Keratinocyte (primary cell): ENCODE measurements around the gene C1orf167. TPM values are rescaled to one million over a fixed set of nuclear protein-coding genes. Genes with fewer than 3 reads are reported as not detected.

ENCODE experiments used
- DNase-seq: peaks from one replicate; pipeline ENCODE4 v3.0.0-alpha.2; 2011; ENCODE audit warnings: low read depth, missing footprints, low spot score
- FAIRE-seq: peaks from 2 replicates; lab custom pipeline; 2011; peaks lifted over from hg19 to GRCh38; lab: Jason Lieb, UNC
- H2AFZ ChIP-seq: 2 replicates; pipeline ENCODE4 v1.6.0; 2012; ENCODE audit warnings: low read length, control low read depth, inconsistent platforms; ENCODE audit not compliant: control insufficient read depth
- H3K27ac ChIP-seq: 2 replicates; pipeline ENCODE4 v1.5.1; 2011; ENCODE audit warnings: low read length; ENCODE audit not compliant: control insufficient read depth, insufficient read depth
- H3K27me3 ChIP-seq: 3 replicates; pipeline ENCODE4 v1.6.0; 2011; ENCODE audit warnings: low read length; ENCODE audit not compliant: control insufficient read depth, insufficient read depth; ENCODE audit errors: extremely low read depth
- H3K36me3 ChIP-seq, 2 experiments: 2 replicates in 1 of 2; 3 replicates in 1 of 2; pipeline ENCODE4 v1.5.1; 2011; ENCODE audit warnings: low read length in 2 of 2, mild to moderate bottlenecking in 1 of 2; ENCODE audit not compliant: control insufficient read depth in 2 of 2, insufficient read depth in 2 of 2; ENCODE audit errors: extremely low read depth in 1 of 2
- H3K4me1 ChIP-seq: 3 replicates; pipeline ENCODE4 v1.5.1; 2011; ENCODE audit warnings: low read length; ENCODE audit not compliant: control insufficient read depth, insufficient read depth; ENCODE audit errors: extremely low read depth
- H3K4me2 ChIP-seq: 3 replicates; pipeline ENCODE4 v1.6.0; 2011; ENCODE audit warnings: low read depth, low read length; ENCODE audit not compliant: control insufficient read depth, insufficient read depth; ENCODE audit errors: extremely low read depth
- H3K4me3 ChIP-seq, 3 experiments: fragments of 200-600 bp in 1 of 3; sonication (generic) in 1 of 3; 2 replicates in 2 of 3; 3 replicates in 1 of 3; pipeline ENCODE4 v1.5.1; 2011 to 2016; ENCODE audit warnings: low read length in 3 of 3, mild to moderate bottlenecking in 3 of 3, control low read depth in 2 of 3, inconsistent platforms in 1 of 3, low read depth in 1 of 3, mixed read lengths in 1 of 3, mixed run types in 1 of 3, moderate library complexity in 1 of 3; ENCODE audit not compliant: control insufficient read depth in 2 of 3, insufficient read depth in 2 of 3; ENCODE audit errors: extremely low read depth in 1 of 3
- H3K79me2 ChIP-seq: 2 replicates; pipeline ENCODE4 v1.6.0; 2012; ENCODE audit warnings: low read length; ENCODE audit not compliant: control insufficient read depth, insufficient read depth
- H3K9ac ChIP-seq: 3 replicates; pipeline ENCODE4 v1.6.0; 2011; ENCODE audit warnings: low read length; ENCODE audit not compliant: control insufficient read depth, insufficient read depth; ENCODE audit errors: extremely low read depth
- H3K9me1 ChIP-seq: 3 replicates; pipeline ENCODE4 v1.6.0; 2011; ENCODE audit warnings: low read length; ENCODE audit not compliant: control insufficient read depth, insufficient read depth; ENCODE audit errors: extremely low read depth
- H3K9me3 ChIP-seq: 2 replicates; pipeline ENCODE4 v1.5.1; 2012; ENCODE audit warnings: low read depth, low read length; ENCODE audit not compliant: control insufficient read depth
- H4K20me1 ChIP-seq: 3 replicates; pipeline ENCODE4 v1.6.0; 2011; ENCODE audit warnings: low read length; ENCODE audit not compliant: control insufficient read depth, insufficient read depth; ENCODE audit errors: extremely low read depth
- EZH2 ChIP-seq: IDR thresholded peaks from one replicate; pipeline ENCODE4 v1.6.1; 2012; ENCODE audit warnings: inconsistent platforms, mild to moderate bottlenecking, low read length, moderate library complexity
- dilution Hi-C: fragments of 300-500 bp; cut with MboI; formaldehyde crosslinking; loops from one replicate; pipeline ENCODE4 v1.7.0; 2020; ENCODE audit warnings: low sequenced_read_pairs; ENCODE audit not compliant: extremely low pct_ligation_motif_present
- polyA plus RNA-seq, 5 experiments: library from polyadenylated mRNA; depleted of rRNA in 3 of 5; stranded (reverse) in 3 of 5; stranded (forward) in 1 of 5; unstranded in 1 of 5; fragments of >200 nt; gene quantifications; 1 replicate in 1 of 5; 2 replicates in 3 of 5; 3 replicates in 1 of 5; pipeline versions ENCODE4 v1.2.1 to v1.2.3, GENCODE V29; 2011 to 2012; ENCODE audit warnings: missing spikeins in 2 of 5, low read depth in 1 of 5, low replicate concordance in 1 of 5
- TF ChIP-seq, protein P1 (sequence below), 3 experiments: IDR thresholded peaks in 1 of 3; conservative IDR thresholded peaks in 1 of 3; optimal IDR thresholded peaks in 1 of 3; 2 replicates in 2 of 3; 3 replicates in 1 of 3; pipeline versions ENCODE3 to v1.5.1; 2011; ENCODE audit warnings: low read length in 3 of 3, mild to moderate bottlenecking in 3 of 3, moderate library complexity in 2 of 3, control low read depth in 1 of 3, inconsistent platforms in 1 of 3; ENCODE audit not compliant: insufficient read depth in 2 of 3; ENCODE audit errors: extremely low read depth in 1 of 3

C1orf167 gene
- polyA plus RNA-seq, 1 donor (not counting 4 experiments of a cell fraction or from before 2014, with no cell fraction given): not detected

DNA sequence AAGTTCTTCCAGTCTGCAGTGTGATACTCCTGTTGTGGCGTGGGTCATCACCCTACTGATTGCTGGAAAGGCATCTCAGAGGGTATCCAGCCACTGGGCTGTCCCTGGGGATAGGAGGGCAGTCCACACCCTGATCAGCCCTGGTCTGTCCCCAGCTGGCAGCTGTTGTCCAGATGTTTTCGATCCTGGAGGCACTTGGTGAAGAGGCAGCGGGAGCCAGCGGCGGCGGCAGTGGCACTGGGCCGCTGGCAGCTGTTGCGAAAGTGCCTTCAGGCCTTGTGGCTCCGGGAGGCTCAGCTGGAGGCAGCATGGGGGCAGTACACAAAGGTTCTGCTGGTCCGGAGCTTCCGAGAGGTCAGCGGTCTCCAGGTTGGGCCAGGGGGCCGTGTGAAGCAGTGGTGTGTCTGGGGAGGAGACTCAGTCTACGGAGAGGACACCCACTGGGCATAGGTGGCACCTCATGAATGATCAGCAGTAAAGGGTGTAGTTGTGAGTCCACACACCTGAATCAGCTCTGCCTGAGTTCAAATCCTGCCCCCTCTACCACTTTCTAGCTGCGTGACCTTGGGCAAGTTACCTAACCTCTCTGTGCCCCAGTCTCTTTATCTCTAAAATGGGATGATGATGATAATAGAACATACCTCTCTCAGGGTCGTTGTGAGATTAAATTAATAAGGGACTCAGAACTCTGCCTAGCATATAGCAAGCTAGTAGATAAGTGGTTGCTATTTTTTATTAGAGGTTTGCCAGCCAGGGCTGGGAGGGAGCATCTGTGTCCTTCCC, 6.1 kb downstream of the C1orf167 start:
- Histone ChIP-seq H3K4me2 (no peak overlapping the region), H4K20me1 (no peaks in the 10 kb centered on the region), H3K9me1 (no peaks in the 10 kb centered on the region), H2AFZ (no peak overlapping the region), H3K4me3 (no peak overlapping the region), H3K9me3 (no peaks in the 10 kb centered on the region), H3K27me3 (peaks cover 4% of the 10 kb centered on the region), H3K27ac (no peak overlapping the region), H3K9ac (no peak overlapping the region), H3K79me2 (no peaks in the 10 kb centered on the region), H3K36me3 (no peaks in the 10 kb centered on the region), H3K4me1 (no peaks in the 10 kb centered on the region)
- FAIRE-seq: no peak
- dilution Hi-C loops: no loop called here
- DNase-seq: no peak
- TF ChIP-seq EZH2: no peak
- TF ChIP-seq, protein P1, sequence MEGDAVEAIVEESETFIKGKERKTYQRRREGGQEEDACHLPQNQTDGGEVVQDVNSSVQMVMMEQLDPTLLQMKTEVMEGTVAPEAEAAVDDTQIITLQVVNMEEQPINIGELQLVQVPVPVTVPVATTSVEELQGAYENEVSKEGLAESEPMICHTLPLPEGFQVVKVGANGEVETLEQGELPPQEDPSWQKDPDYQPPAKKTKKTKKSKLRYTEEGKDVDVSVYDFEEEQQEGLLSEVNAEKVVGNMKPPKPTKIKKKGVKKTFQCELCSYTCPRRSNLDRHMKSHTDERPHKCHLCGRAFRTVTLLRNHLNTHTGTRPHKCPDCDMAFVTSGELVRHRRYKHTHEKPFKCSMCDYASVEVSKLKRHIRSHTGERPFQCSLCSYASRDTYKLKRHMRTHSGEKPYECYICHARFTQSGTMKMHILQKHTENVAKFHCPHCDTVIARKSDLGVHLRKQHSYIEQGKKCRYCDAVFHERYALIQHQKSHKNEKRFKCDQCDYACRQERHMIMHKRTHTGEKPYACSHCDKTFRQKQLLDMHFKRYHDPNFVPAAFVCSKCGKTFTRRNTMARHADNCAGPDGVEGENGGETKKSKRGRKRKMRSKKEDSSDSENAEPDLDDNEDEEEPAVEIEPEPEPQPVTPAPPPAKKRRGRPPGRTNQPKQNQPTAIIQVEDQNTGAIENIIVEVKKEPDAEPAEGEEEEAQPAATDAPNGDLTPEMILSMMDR (optimal IDR thresholded peaks at IDR 0.05 in 1 of 3, IDR thresholded peaks at IDR 0.05 in 1 of 3, conservative IDR thresholded peaks at IDR 0.05 in 1 of 3; ENCODE audit: extremely low read depth in 1 of 3, insufficient read depth in 2 of 3, low read length in 3 of 3): no peak

DNA sequence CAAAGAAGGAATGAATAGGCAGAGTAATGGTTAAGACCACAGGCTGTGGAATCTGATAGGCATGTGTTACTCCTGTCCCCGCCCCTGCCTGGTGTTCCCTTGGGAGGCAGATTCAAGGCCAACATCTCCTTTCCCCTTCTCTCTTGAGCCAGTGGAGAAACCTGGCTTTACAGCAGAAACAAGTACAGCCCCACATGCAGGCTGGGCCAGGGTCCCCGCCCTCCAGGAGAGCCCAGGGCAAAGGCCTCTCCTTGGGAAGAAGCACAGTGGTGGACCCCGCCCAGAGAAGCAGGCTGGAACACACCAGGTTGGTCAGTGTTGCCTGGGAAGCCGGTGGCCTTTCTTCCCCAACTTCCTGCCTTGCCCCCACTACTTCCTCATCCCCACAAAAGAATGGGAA, 6.8 kb downstream of the C1orf167 start:
- Histone ChIP-seq H3K4me2 (no peak overlapping the region), H3K36me3 (no peaks in the 10 kb centered on the region), H3K27ac (no peak overlapping the region), H3K27me3 (peaks cover 4% of the 10 kb centered on the region), H3K9ac (no peak overlapping the region), H3K4me3 (no peak overlapping the region), H3K4me1 (no peaks in the 10 kb centered on the region), H3K9me3 (no peaks in the 10 kb centered on the region), H4K20me1 (no peaks in the 10 kb centered on the region), H2AFZ (no peak overlapping the region), H3K9me1 (no peaks in the 10 kb centered on the region), H3K79me2 (no peaks in the 10 kb centered on the region)
- TF ChIP-seq, protein P1 (optimal IDR thresholded peaks at IDR 0.05 in 1 of 3, IDR thresholded peaks at IDR 0.05 in 1 of 3, conservative IDR thresholded peaks at IDR 0.05 in 1 of 3; ENCODE audit: extremely low read depth in 1 of 3, insufficient read depth in 2 of 3, low read length in 3 of 3): no peak
- TF ChIP-seq EZH2: no peak
- FAIRE-seq (no peak), DNase-seq (no peak)
- dilution Hi-C loops: no loop called here
